Choroid plexus epithelial cell (primary cell): ENCODE measurements around the gene PTPRU.

Experiments used
- DNase-seq: peaks from one replicate; pipeline ENCODE4 v3.0.0-alpha.2; 2010; ENCODE audit warnings: low read depth
- H3K4me3 ChIP-seq: 2 replicates; pipeline ENCODE4 v1.5.1; 2011; ENCODE audit warnings: low read depth, mild to moderate bottlenecking, control low read depth, low read length, moderate library complexity
- TF ChIP-seq, protein P1 (sequence below): conservative IDR thresholded peaks from 2 replicates; pipeline ENCODE4 v1.5.1; 2011; ENCODE audit warnings: low read depth, mild to moderate bottlenecking, control low read depth, inconsistent platforms, low read length, moderate library complexity

PTPRU gene

DNA sequence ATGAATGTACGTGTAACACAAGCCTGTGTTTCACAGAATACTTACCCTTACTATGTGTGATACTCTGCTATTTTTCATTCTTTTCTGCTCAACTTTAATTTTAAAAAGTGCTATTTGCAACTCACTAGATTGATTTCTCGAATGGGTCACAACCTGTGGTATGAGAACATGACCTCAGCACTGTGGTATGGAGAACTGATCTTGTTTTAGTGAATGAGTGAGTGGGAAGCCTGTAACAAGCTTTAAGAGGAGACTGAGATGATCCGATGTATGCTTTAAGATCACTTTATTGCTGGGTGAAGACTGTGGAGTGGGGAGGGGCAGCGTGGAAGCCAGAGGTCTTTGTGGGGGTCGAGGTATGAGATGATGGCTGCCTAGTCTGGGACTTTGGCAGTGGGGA lies 27.1 kb upstream of the PTPRU start:
- TF ChIP-seq, protein P1, sequence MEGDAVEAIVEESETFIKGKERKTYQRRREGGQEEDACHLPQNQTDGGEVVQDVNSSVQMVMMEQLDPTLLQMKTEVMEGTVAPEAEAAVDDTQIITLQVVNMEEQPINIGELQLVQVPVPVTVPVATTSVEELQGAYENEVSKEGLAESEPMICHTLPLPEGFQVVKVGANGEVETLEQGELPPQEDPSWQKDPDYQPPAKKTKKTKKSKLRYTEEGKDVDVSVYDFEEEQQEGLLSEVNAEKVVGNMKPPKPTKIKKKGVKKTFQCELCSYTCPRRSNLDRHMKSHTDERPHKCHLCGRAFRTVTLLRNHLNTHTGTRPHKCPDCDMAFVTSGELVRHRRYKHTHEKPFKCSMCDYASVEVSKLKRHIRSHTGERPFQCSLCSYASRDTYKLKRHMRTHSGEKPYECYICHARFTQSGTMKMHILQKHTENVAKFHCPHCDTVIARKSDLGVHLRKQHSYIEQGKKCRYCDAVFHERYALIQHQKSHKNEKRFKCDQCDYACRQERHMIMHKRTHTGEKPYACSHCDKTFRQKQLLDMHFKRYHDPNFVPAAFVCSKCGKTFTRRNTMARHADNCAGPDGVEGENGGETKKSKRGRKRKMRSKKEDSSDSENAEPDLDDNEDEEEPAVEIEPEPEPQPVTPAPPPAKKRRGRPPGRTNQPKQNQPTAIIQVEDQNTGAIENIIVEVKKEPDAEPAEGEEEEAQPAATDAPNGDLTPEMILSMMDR, result no peak
- DNase-seq, result peak; percentile 52
- H3K4me3 ChIP-seq, result no peak overlapping the region

DNA sequence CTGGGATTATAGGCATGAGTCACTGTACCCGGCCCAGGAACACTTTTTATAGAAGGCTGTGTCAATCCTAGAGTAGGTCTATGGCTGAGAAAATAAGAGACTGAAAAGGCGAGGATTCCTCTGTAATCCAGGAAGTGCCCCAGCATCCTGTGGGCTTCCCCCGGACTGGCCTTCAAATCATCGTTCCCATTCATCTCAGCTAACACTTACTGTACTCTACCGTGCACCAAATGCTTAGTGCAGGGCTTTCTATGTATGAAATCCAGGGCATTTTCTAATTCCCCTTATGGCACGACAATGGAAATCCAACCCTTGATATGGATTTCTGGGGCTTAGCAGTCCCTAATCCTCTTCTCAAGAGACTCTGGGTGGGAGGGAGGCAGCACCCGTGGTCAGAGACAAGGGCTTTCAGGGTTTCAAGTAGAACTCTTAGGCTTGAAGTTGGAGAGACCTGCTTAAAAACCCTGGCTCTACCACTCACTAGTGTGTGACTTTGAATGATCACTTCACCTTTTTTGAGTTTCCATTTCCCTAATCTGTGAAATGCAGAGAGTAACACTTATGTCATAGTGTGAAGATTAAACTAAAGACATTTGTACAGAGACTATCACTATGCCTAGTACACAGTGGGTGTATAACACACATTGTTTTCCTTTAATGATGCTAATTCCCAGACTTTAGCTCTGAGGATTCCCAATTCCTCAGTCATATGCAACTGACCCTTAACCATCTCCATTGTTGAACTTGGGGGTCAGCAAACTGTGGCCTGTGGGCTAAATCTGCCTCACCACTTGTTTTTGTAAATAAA lies 25.8 kb upstream of the PTPRU start:
- no peak overlapping the region for H3K4me3 ChIP-seq
- no peak for DNase-seq

DNA sequence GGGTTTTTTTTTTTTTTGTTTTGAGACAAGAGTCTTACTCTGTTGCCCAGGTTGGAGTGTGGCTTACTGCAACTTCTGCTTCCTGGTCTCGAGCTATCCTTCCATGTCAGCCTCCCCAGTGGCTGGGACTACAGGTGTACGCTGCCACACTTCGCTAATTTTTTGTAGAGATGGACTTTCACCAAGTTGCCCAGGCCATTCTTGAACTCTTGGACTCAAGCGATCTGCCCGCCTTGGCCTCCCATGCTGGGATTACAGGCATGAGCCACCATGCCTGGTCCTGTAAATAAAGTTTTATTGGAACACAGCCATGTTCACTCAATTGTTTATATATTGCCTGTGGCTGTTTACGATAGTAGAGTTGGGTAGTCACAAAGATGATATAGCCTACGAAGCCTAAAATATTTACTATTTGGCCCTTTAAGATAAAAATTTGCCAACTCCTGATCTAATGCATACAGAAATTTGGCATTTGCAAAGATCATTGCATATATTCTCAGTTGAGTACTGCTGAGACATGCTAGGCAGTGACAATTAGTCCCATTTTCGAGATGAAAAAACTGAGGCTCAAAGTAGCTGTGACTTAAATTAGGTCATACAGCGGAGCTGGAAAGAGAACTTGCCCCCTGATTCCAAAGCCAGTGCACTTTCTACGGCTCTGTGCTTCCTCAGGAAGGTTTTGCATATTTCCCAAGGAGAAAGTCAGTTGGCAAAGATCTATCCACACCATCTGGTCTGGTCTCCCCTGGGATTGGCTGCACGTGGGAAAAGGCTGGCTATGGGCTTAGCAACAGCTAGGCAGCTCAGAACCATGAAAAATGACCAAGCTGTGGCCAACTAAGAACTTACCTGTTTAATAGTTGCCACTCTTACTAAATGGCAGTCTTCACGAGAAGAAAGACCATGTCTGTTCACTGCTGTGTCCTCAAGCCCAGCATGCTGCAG lies 25.0 kb upstream of the PTPRU start:
- no peak overlapping the region for H3K4me3 ChIP-seq
- TF ChIP-seq, protein P1, result no peak
- no peak for DNase-seq

More for the DNA sequence above, 25.8 kb upstream of the PTPRU start:
- TF ChIP-seq, protein P1, result no peak

DNA sequence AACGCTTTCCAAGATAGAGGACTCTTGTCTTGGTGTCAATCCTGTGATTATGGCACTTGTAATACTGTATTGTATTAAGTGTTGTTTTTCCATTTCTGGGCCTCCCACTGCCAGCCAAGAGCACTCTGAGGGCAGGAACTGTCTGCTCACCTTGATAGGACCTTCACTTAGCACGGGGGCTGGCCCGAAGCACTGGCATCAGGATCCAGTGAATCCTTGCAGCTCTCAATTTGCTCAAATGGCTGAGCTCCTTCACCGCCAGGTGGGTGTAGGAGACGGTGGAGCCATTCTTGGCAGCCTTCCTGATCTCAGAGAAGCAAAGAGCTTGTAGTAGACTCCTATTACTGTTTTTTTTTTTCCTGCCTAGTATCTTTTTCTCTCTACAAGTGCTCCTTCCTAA lies 23.3 kb upstream of the PTPRU start:
- H3K4me3 ChIP-seq, result no peak overlapping the region
- TF ChIP-seq, protein P1, result no peak
- DNase-seq, result no peak

DNA sequence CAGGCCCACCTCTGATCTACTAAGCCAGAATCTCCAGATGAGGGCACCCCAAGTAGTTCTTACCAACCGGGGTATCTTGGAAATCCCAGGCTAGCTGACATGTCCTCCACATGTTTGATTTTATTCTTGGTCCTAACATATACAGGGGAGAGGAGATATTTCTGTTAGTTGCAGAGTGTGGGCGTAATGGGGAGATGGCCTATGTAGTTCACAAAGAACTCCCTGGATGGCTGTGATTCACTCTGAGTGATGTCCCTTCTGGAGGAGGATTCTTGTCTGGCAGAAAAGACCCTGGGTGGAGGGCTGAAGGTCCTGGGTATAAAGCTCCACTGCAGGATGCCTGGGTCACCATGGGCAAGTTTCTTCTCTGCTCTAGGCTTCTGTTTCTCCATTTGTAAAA lies 18.7 kb upstream of the PTPRU start:
- no peak for DNase-seq
- TF ChIP-seq, protein P1, result no peak
- H3K4me3 ChIP-seq, result no peak overlapping the region

DNA sequence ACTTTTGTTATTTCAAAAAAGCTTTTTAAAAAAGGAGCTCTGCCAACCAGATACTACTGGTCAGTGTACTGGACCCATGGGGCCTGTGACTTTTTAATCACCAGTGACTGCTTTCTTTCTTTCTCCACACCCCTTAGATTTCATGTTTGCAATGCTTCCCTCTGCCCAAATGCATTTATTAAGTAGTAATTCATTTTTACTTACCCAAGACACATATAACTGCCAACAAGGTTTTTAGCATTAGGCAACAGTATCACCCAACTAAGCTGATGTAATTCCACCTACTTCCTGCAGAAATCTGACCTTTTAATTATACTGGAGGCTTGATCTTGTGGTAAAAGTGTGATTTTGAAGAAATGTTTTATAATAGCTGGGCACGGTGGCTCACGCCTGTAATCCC lies 18.1 kb upstream of the PTPRU start:
- TF ChIP-seq, protein P1, result no peak
- peak; percentile 58 for DNase-seq
- no peak overlapping the region for H3K4me3 ChIP-seq
